Right ventricle myocardium inferior (tissue), 1 donor: ENCODE results near the gene GPR87. TPM values are rescaled to one million over a fixed set of nuclear protein-coding genes. Genes with fewer than 3 reads are reported as not detected.

Experiments
- ATAC-seq: fragments of 200-7000 bp; cut with Tn5 transposase; one replicate; pipeline ENCODE4 v1.9.1; 2020; ENCODE audit warnings: mild to moderate bottlenecking, moderate library complexity
- DNase-seq: peaks from one replicate; pipeline ENCODE4 v3.0.0; 2021; ENCODE audit errors: missing footprints
- intact Hi-C: fragments of 100-400 bp; cut with DNase I; formaldehyde crosslinking; loops from one replicate; pipeline ENCODE4 v1.11.0; 2022
- total RNA-seq: library from RNA; stranded (reverse); fragmentation: NEBNext Ultra II Directional; extraction: Animal tissue kit (Norgen Biotek cat#: 25700); gene quantifications from one replicate; pipeline ENCODE4 v1.2.1, GENCODE V29; 2021
- donor health status: DM: no; HTN: yes; CAD: no; lungs with severe emphysema.

The GPR87 gene
- total RNA-seq, 1 donor from 2014 or later: not detected

DNA sequence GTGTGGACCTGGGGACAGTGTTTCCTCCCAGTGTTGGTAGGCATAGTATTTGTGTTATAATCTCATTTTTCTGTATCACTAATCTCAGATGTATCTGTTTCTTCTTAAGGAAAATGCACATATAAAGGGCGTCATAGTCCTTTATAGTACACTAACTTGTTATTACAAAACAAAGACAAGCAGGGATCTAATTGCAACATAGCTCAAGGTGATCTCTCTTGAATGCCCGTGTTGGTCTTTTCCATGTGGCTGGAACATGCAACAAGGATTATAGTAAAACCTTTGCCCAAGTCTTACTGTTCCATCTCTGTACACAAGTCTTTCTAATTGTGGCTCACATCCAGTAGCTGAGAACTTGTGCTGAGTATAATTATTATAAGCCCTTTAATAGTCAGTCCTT, 3.5 kb upstream of the GPR87 start:
- DNase-seq (no peak), ATAC-seq (no peak)

DNA sequence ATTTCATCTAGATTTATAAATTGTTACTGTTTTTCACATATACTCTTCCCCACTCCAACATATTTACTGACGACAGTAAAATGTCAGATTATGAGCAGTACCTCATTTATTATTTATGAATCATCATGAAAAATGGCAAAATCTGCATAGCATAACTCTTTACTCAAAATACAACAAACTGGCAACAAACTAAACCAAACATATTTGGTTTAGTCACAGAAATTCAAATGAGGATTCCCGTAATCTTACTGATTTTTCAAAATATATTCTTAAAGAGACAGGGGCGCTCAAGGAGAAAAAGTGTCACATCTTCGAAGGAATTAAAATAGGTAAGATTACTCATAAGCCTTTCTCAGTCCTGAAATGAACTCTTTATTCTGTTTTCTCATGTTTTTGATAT, 3.0 kb upstream of the GPR87 start:
- intact Hi-C loops: no loop called here
- DNase-seq (no peak), ATAC-seq (no peak)

More for the DNA sequence above, 3.5 kb upstream of the GPR87 start:
- intact Hi-C loops: no loop called here

DNA sequence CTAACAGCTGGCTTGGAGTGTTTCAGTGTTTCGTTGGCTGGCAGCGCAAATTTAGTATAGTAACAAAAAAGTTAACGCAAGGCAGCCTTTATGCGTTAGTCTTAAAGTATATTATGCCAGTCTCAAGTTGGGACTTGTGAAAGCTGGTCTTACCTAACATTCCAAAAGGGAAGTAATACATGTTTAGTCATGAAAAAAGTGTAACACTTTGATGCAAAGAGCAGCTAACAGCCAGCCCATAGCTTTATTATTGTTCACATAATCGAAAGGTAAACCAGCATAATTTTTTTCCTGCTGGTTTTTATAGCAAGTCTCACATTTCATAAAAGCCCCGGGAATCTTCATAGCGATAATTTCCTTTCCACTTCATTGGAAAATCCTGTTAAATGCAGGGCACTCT, 2.4 kb upstream of the GPR87 start:
- ATAC-seq: no peak
- DNase-seq: no peak
- intact Hi-C loops: no loop called here

DNA sequence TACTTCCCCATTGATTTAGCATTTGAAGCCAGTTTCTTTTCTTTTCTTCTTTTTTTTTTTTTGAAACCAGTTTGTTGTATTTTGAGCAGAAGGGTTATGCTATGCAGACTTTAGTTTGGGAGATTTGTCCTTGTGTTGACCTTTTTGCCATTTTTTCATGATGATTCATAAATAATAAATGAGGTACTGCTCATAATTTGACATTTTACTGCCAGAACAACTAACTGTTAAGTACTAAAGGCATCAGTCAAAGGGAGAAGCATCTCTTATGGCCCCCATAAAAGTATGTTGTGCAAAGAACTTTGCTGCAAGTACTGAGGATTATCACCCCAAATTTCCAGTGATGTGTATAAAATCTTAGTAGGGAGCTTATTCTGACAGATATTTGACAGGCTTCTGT, 1.7 kb upstream of the GPR87 start:
- ATAC-seq: no peak
- no peak for DNase-seq
- intact Hi-C loops: no loop called here

DNA sequence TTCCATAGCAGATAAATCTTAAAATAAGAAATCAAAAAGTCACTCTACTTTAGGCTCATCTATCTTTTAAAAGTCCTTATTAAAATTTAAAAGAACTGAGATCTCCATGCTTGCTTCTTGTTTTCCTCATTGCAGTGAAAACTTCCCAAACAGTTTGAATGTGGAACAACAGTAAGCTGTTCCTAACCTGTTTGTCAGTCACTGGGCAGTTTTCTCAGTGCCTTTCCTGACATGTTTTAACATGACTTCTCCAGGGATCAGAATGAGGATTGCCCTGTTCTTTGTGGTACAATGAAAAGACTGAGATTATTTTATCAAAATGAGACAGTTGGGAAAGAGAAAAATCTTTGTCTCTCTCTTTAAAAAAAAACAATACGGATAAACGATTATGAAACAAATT, 774 bp downstream of the GPR87 start:
- no peak for DNase-seq
- intact Hi-C loops: no loop called here
- no peak for ATAC-seq

DNA sequence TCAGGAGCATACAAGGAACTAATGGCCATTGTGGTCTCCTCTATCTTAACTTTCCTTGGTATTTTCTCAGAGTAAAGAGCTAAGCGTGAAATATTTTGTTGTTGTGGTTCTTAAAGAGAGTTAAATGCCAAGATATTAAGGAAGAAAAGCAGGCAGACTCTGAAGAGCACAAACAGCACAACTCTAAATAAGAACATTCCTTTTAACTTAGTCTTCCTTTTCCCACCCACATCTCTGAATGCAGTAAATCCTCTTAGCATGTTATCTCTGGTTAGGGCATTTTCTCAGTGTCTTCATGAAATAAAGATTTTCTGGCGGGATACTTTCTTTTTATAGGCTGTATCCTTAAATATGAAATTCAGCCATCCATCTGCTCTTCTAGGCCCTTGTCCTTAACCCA, 1.5 kb downstream of the GPR87 start:
- DNase-seq (no peak), ATAC-seq (no peak)
- intact Hi-C loops: no loop called here

DNA sequence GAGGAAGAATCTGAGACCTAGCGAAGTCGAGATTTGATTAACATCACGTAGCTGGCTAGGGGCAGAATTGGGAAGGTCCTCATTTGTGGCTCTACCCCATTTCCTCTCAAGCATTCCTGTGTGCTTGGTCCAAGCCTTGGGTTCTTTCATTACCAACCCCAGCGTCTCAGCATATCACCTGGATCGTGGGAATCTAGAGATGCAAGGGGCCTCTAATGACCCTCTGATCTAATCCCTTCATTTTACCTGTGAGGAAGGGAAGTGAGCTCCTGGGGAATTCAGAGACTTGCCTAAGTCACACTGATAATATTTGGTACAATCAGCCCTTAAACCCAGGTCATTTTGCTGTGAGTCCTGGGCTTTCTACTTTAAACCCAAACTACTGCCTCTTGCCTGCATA, 2.0 kb downstream of the GPR87 start:
- ATAC-seq (no peak), DNase-seq (no peak)
- intact Hi-C loops: no loop called here

DNA sequence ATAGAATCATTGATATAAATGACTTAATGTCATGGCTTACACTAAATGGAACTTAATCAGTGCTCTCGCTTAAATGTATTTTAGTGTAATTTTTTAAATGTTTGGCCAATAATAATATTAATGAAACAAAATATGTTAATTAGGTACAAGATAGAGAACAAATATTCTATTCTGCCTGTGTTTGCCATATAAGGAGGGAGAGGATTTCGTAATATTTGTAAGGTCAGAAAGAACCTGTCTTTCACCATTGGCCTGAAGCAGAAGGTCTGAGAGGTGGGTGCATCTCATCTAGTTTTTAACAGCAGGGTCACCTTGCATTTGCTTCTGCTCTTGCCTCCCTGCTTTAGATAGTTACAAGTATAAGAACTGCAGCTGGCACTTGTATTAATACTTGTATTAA, 2.5 kb downstream of the GPR87 start:
- intact Hi-C loops: no loop called here
- no peak for ATAC-seq
- no peak for DNase-seq

DNA sequence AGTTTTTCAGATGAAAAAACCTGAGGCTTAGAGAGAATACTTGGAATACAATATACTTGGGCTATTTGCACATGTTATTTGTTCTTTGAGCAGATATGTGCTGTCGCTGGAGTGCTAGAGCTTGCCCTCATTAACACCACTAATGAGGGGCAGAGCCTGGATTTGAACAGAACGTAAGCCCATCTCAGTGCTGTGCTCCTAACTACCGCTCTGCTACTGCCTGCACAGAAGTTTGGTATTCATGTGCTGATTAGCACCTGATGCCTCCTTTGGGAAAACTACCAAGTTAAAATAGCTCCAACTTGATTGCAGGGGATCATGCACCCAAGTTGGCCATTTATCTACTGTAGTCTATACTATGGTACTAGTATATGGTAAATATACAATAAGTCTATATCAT, 3.6 kb downstream of the GPR87 start:
- ATAC-seq (no peak), DNase-seq (no peak)
- intact Hi-C loops: no loop called here

DNA sequence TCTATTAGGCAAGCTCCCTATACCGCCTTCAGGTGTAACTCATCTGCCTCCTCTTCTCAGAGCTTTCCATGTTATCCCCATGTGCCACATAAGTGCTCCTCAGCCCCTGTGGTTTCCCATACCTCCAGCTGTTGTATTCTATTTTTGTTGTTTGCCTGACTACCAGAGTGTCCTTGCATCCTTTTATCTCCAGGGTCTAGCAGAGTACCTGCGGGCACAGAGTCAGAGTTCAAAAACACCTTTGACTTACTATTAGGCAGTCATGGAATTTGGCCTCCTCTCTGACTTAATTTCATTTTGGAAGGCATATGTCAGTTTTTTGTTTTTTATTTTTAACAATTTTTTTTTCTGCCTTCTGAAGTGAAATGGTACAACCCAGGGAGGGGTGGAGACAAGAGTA, 7.1 kb downstream of the GPR87 start:
- intact Hi-C loops: no loop called here
- ATAC-seq: no peak

DNA sequence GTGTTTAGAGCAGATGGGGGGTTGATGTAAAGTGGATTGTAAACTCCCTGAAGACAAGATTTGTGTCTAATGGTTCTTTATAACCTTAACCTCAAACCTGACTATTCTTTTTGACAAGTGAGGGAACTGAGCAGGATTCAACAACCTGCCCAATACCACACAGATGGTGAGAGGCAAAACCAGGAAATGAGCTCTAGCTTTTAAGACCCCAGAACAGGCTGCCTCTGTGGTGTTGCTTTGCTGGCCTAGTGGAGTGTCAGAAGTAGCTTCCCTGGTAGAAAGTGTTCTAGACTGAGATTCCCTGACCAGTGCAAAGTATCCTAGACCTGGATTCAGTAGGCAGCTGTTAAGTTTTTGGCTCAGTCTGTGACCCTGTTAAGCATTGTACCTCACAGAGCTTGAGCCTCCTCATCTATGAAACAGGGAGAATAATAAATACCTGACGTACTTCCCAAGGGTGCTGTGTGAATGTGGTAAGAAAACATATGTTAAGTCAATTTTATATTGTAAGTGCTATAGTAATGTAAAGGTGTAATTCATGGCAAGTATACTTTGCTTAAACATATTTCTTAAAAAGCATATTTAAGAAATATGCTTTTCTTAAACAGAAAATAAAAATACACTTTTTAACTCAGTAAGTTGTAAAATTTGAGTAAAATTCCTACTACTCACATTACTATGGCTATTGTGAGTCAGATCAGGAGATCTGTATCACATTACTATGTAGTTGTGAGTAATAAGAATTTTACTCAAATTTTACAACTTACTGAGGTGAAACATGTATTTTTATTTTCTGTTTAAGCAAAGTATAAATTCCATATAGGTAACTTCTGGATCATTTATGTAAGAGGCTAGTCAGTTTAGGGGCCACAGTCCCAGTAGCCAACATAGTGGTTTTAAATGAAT, 8.8 kb downstream of the GPR87 start:
- DNase-seq: no peak
- intact Hi-C loops: no loop called here
- ATAC-seq: no peak

More for the DNA sequence above, 7.1 kb downstream of the GPR87 start:
- DNase-seq: no peak

DNA sequence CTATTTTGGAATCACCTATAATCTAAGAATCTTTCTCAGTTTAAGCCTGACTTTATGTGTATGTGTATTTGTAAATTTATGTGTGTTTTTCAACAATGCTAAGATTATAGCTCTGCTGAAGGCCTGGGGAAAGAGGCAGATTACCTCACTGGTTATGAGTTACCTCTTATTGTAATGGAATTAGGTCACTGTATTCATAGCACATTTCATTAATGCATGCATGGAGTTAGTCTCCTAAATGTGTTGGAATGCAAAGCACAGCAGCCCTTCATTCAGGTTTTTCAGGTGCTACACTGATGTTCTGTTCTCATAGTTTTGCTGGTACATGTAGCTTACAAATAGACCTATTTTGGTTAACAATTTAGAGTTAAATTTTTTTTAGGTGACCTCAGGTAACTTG, 9.5 kb downstream of the GPR87 start:
- intact Hi-C loops: no loop called here
- DNase-seq (no peak), ATAC-seq (no peak)

DNA sequence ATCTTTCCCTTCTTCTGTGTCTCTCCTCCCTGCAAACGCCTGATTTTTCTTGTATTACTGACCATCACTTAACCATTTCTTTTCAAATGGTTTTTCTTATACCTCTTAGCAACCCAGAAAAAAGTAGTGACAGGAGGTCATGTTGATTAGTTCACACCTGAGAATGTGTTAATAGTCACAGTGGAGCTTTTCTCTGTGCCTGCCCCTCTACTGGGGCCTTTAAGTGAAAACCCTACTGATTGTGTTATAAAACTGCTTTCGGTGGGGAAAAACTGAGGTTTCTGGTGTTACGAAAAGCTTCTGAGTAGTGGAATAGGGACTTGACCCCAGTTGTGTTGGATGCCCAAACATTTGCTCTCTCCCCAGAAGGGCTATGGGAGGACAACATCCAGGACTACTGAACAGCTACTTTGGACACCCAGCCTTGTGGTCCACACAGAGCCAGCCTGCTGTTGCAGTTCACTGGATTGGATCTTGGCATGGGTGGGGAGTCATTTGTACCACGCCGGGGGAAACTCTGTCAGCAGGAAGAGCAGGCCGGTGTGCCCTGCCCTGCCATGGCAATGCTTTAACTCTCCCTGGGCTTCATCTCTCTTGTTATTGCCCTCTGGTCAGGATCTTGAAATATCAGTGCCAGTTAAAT, 10.3 kb downstream of the GPR87 start:
- no peak for DNase-seq
- intact Hi-C loops: no loop called here
- no peak for ATAC-seq

DNA sequence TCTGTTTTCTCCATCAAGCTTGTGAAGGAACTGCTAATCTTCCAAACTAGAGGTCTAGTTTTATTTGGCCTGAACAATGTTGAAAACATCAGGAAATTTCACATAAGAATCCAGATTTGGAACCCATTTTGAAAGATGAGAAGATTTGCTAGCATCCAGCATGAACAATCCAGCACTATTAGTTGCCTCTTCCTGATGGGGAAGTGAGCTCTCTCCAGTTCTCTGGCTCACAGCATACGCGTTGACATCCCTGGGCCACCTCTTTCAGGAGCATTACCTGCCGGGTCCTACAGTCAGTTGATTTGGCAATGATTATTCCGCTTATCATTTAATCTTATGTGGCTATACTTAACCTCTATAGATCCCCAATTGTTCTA, 10.9 kb downstream of the GPR87 start:
- intact Hi-C loops: no loop called here
- no peak for DNase-seq
- ATAC-seq: no peak

DNA sequence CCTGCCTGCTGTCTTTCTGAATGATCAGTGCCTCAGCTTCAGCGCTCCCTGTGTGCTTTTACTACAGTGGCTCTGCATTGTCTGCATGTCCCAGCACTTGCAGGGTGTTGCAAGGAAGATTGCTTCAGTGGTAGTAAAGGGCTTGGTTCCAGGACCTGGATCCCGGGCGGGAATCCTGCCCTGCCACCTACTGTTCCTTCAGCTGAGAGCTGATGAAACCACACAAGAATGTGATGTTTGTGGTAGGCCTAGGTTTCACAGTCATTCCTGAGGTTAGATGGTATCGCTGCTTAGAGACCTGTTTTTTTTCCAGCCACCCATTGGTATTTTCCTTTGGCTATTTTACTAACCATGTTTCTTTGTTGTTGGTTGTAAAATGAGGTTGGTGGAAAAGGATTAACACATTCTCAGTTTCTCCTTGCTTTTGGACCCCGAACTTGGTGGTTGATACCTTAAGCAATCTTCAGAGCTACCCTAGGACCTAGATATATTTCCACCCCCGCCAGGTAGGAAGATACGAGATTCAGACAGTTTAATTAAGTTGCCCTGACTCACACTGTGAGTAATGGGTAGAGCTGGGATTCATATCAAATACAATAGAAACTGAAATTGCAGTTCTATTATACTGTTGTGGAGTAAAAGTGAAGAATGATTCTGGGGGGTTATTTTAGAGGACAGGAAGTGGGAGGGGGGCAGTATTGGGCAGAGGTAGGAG, 11.4 kb downstream of the GPR87 start:
- no peak for DNase-seq
- intact Hi-C loops: no loop called here
- ATAC-seq: peak; percentile 59

DNA sequence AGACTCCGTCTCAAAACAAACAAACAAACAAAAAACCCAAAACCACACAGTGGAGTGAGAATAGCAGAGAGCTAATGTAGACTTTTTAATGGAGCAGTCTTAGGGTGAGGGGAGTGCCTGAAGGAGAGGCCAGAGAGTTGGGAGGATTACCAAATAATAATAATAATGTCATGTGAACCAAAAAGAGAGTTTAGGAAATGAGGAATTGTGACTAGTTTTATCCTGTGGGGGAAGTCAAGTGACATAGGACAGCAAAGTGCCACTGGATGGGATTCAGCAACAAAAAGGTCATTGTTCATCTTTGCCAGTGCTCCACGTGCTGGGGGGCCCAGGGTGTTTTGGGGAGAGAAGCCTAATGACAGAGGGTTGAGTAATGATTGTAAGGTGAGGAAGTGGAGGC, 12.9 kb downstream of the GPR87 start:
- intact Hi-C loops: no loop called here
- ATAC-seq (no peak), DNase-seq (no peak)

DNA sequence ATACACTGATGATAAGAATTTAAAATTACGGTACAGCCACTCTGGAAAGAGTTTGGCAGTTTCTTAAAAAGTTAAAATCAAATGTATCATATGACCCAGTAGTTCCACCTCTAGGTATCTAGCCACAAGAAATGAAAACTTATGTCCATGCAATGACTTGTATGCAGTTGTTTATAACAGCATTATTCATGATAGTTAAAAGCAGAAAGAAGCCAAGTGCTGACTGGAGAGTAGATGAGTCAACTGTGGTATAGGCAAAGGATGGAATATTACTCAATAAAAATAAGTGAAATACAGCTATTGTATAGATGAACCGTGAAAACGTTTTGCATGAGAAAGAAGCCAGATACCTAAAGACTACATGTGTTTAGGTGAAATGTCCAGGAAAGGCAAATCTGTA, 14.8 kb downstream of the GPR87 start:
- DNase-seq (no peak), ATAC-seq (no peak)
- intact Hi-C loops: no loop called here

DNA sequence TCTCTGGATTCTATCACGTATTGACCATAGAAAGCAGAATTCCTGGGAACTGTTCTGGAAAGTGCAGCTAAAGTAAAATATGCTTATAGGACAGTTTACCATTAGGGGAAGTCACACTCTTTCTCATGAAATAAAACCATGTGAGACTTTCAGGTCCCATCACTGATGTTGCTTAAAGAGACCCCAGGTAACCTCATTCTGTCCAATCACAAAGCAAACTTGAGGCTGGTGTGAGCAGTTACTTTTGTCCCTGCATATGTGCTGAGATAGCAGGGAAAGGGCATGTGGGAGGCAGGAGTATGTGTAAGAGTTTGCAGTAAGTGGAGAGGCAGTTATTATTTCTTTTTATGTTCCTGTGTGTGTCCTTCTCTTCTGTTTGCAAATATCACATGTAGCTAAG, 16.1 kb downstream of the GPR87 start:
- no peak for DNase-seq
- intact Hi-C loops: no loop called here
- ATAC-seq: no peak

DNA sequence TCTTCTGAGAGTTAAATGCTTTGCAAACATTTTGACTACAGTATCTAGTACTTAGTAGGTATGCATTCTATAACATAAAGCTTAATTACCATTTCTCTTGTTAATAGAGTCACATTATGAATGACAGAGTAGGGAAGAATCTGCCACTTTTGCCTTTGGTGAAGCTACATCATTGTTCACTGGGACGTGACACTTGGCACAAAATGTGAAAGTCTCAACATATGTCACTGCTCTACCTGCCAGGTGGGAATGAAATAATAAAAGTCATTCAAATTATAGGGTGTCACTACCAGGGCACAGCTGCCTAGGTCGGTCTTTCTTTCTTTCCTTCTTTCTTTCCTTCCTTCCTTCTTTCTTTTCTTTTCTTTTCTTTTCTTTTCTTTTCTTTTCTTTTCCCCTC, 17.6 kb downstream of the GPR87 start:
- DNase-seq: no peak
- intact Hi-C loops: no loop called here
- no peak for ATAC-seq

DNA sequence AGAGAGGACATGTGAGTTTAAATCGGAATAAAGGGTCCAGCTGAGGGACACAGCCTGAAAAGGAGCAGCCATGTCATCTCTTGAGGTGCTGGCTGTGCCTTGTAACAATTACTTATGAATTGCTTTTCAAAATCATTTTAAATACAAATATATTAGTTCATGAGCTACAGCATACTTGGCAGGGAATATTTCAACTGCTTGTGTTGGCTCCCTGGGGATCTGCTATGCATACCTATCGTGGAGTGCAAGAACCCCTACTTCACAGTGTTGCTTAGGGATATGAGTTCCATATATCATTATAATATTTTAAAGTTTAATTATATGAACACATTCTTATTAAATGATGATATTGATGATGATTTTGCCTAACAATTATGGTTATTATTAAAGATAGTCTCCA, 19.2 kb downstream of the GPR87 start:
- ATAC-seq (no peak), DNase-seq (no peak)
- intact Hi-C loops: no loop called here
